PC-9 (cell line): Measurements from ENCODE around the gene HIC1. TPM values are rescaled to one million over a fixed set of nuclear protein-coding genes. Genes with fewer than 3 reads are reported as not detected.

Source experiments
- BruUV-seq: library from RNA; stranded (reverse); fragments of 400-500 nt; replicated peaks from 2 replicates; lab custom pipeline; 2021; lab: Mats Ljungman, UMichigan
- CTCF ChIA-PET: fragments of 300-600 bp; sonication (Branson Sonifier 250); formaldehyde crosslinking; loops from one replicate; lab custom pipeline; 2022; ENCODE audit warnings: antibody characterized with exemption; lab: Charles Lee
- POLR2A ChIA-PET: fragments of 300-600 bp; sonication (Branson Sonifier 250); formaldehyde crosslinking; loops from one replicate; lab custom pipeline; 2022; ENCODE audit warnings: antibody characterized with exemption; ENCODE audit not compliant: unreplicated experiment; lab: Charles Lee
- DNase-seq, 2 experiments: peaks; one replicate each; pipeline versions ENCODE4 v3.0.0 to v3.0.0-alpha.2; 2015 to 2022; ENCODE audit warnings: mixed read lengths in 1 of 2
- H2AFZ ChIP-seq: fragments of 200-600 bp; sonication (generic); 2 replicates; pipeline ENCODE4 v1.8.1; 2017; ENCODE audit warnings: antibody characterized with exemption
- H3F3A ChIP-seq: fragments of 200-600 bp; sonication (generic); 2 replicates; pipeline ENCODE4 v1.8.1; 2017; ENCODE audit warnings: antibody characterized with exemption, mild to moderate bottlenecking, low read depth; ENCODE audit not compliant: insufficient read depth
- H3K27ac ChIP-seq: fragments of 200-600 bp; sonication (generic); 2 replicates; pipeline ENCODE4 v1.6.1; 2016; ENCODE audit warnings: mixed run types
- H3K27me3 ChIP-seq: fragments of 200-600 bp; sonication (generic); 2 replicates; pipeline ENCODE4 v1.6.1; 2016; ENCODE audit warnings: low read depth, mixed run types; ENCODE audit not compliant: insufficient read depth
- H3K36me3 ChIP-seq: fragments of 200-600 bp; sonication (generic); 2 replicates; pipeline ENCODE4 v1.6.1; 2016; ENCODE audit warnings: low read depth, mixed run types
- H3K4me1 ChIP-seq: fragments of 200-600 bp; sonication (generic); replicated peaks from 2 replicates; pipeline ENCODE4 v1.6.1; 2016; ENCODE audit warnings: mixed run types; ENCODE audit not compliant: insufficient read depth
- H3K4me2 ChIP-seq: fragments of 200-600 bp; sonication (generic); 2 replicates; pipeline ENCODE4 v1.6.1; 2017; ENCODE audit warnings: mixed run types
- H3K4me3 ChIP-seq: fragments of 200-600 bp; sonication (generic); 2 replicates; pipeline ENCODE4 v1.6.1; 2016; ENCODE audit warnings: mixed run types
- H3K79me2 ChIP-seq: fragments of 200-600 bp; sonication (generic); 2 replicates; pipeline ENCODE4 v1.6.1; 2017; ENCODE audit warnings: low read depth, mixed run types
- H3K9me2 ChIP-seq: fragments of 200-600 bp; sonication (generic); 2 replicates; pipeline ENCODE4 v1.8.1; 2017; ENCODE audit warnings: mild to moderate bottlenecking; ENCODE audit not compliant: insufficient read depth
- H3K9me3 ChIP-seq: fragments of 200-600 bp; sonication (generic); 2 replicates; pipeline ENCODE4 v1.8.1; 2016; ENCODE audit warnings: low read depth; ENCODE audit not compliant: insufficient read depth
- H4K20me1 ChIP-seq: fragments of 200-600 bp; sonication (generic); 2 replicates; pipeline ENCODE4 v1.8.1; 2017; ENCODE audit not compliant: insufficient read depth
- CTCF ChIP-seq: fragments of 200-600 bp; sonication (generic); conservative IDR thresholded peaks from 2 replicates; pipeline ENCODE4 v1.6.1; 2017; ENCODE audit warnings: mixed run types, antibody characterized with exemption, mild to moderate bottlenecking, moderate library complexity
- EZH2 ChIP-seq: fragments of 200-600 bp; sonication (generic); IDR thresholded peaks from 2 replicates; pipeline ENCODE4 v1.8.0; 2017; ENCODE audit warnings: antibody characterized with exemption, low read depth
- intact Hi-C: fragments of 100-400 bp; cut with micrococcal nuclease; formaldehyde crosslinking; loops from one replicate; pipeline ENCODE4 v1.10.0; 2022; ENCODE audit not compliant: unreplicated experiment
- total RNA-seq: library from RNA; stranded (reverse); gene quantifications from 2 replicates; pipeline ENCODE4 v1.2.3, GENCODE V29; 2021

HIC1 gene
- total RNA-seq, 1 experiment from 2014 or later, result 0.63 TPM

GRCh38 chr17:2081564-2081963 is 26.7 kb downstream of the HIC1 start:
- no peak overlapping the region for H2AFZ ChIP-seq
- H3K4me1 ChIP-seq, result peaks cover 42% of the 10 kb centered on the region
- no TSS peak for BruUV-seq
- no peak overlapping the region for H3K4me3 ChIP-seq
- no peak overlapping the region for H3K4me2 ChIP-seq
- H3K27me3 ChIP-seq, result no peaks in the 10 kb centered on the region
- no peaks in the 10 kb centered on the region for H3K79me2 ChIP-seq
- intact Hi-C loops, result loop anchor here (5.0 kb wide), 2 partner anchors 41 to 56 kb away; no protein-coding TSS in a partner anchor
- H4K20me1 ChIP-seq, result no peaks in the 10 kb centered on the region
- ChIA-PET CTCF (no interaction called here), POLR2A (interaction anchor here (0.5 kb wide), 1 partner anchor 325 kb away, joined by 4 read pairs; no protein-coding TSS in a partner anchor)
- H3K9me2 ChIP-seq, result no peaks in the 10 kb centered on the region
- TF ChIP-seq EZH2 (no peak), CTCF (no peak)
- no peaks in the 10 kb centered on the region for H3K9me3 ChIP-seq
- peaks cover 39% of the 10 kb centered on the region for H3F3A ChIP-seq
- H3K27ac ChIP-seq, result no peak overlapping the region
- no peaks in the 10 kb centered on the region for H3K36me3 ChIP-seq
- peak in 1 of 2 experiments; percentile 21 for DNase-seq

GRCh38 chr17:2082003-2082781 is 27.3 kb downstream of the HIC1 start:
- POLR2A ChIA-PET, result interaction anchor here (0.6 kb wide), 1 partner anchor 39 kb away, joined by 4 read pairs; no protein-coding TSS in a partner anchor
- Histone ChIP-seq H2AFZ (no peak overlapping the region), H4K20me1 (no peaks in the 10 kb centered on the region), H3K36me3 (no peaks in the 10 kb centered on the region), H3K27me3 (no peaks in the 10 kb centered on the region), H3K9me2 (no peaks in the 10 kb centered on the region), H3K79me2 (no peaks in the 10 kb centered on the region), H3F3A (peaks cover 40% of the 10 kb centered on the region), H3K4me3 (no peak overlapping the region), H3K4me2 (peak overlapping the region; percentile 68; the same call in 1 of the 2 replicates), H3K27ac (peak overlapping the region; percentile 99), H3K4me1 (peaks cover 42% of the 10 kb centered on the region), H3K9me3 (no peaks in the 10 kb centered on the region)
- peak in 1 of 2 experiments; percentile 21 for DNase-seq
- CTCF ChIA-PET, result interaction anchor here (0.6 kb wide), 1 partner anchor 11 kb away, joined by 3 read pairs; no protein-coding TSS in a partner anchor
- TF ChIP-seq CTCF (no peak), EZH2 (no peak)
- intact Hi-C loops, result loop anchor here (5.0 kb wide), 2 partner anchors 40 to 55 kb away; no protein-coding TSS in a partner anchor
- no TSS peak for BruUV-seq

- Histone ChIP-seq H3K27ac (peak overlapping the region; percentile 99), H2AFZ (no peak overlapping the region), H3K27me3 (no peaks in the 10 kb centered on the region), H3K4me3 (no peak overlapping the region), H3K36me3 (no peaks in the 10 kb centered on the region), H3K4me1 (peaks cover 42% of the 10 kb centered on the region), H3K4me2 (peak overlapping the region; percentile 68), H3K9me3 (no peaks in the 10 kb centered on the region), H3F3A (peaks cover 40% of the 10 kb centered on the region), H3K9me2 (no peaks in the 10 kb centered on the region), H4K20me1 (no peaks in the 10 kb centered on the region), H3K79me2 (no peaks in the 10 kb centered on the region)
- no TSS peak for BruUV-seq
- ChIA-PET POLR2A (interaction anchor here (0.5 to 0.6 kb wide), 2 partner anchors 20 to 66 kb away, joined by 11 to 30 read pairs; no protein-coding TSS in a partner anchor), CTCF (interaction anchor here (0.6 to 1.4 kb wide), 5 partner anchors 29 to 332 kb away, joined by 3 to 4 read pairs (median 3); partner anchors contain the start of gene HIC1)
- DNase-seq, result peak; percentile 49 to 97
- intact Hi-C loops, result loop anchor here (1.0 to 5.0 kb wide), 4 partner anchors 13 to 54 kb away; no protein-coding TSS in a partner anchor
- TF ChIP-seq EZH2 (no peak), CTCF (no peak)
Measured at GRCh38 chr17:2083613-2084035, 28.7 kb downstream of the HIC1 start.
